Activated naive CD4-positive, alpha-beta T cell treated with anti-CD3 and anti-CD28 coated beads, Interleukin-2, amount 10 ng/mL, durations not matched to agents 7 days and 5 days (primary cell): ENCODE measurements around the gene RAD52.

Experiments used
- CTCF ChIA-PET: fragments of 350-600 bp; sonication (Branson Sonifier 250); formaldehyde crosslinking; loops from one replicate; lab custom pipeline; 2021; ENCODE audit warnings: antibody characterized with exemption; lab: Charles Lee
- DNase-seq: peaks from one replicate; pipeline ENCODE4 v3.0.0-alpha.2; 2020
- H3K27ac Mint-ChIP-seq: one replicate; pipeline ENCODE4 v1.8.0; 2021; ENCODE audit warnings: mild to moderate bottlenecking, moderate library complexity, mixed read lengths
- H3K27me3 Mint-ChIP-seq: one replicate; pipeline ENCODE4 v1.8.0; 2021; ENCODE audit warnings: mild to moderate bottlenecking, mixed read lengths
- H3K36me3 Mint-ChIP-seq: one replicate; pipeline ENCODE4 v1.8.0; 2021; ENCODE audit warnings: mixed read lengths
- H3K4me1 Mint-ChIP-seq: one replicate; pipeline ENCODE4 v1.8.0; 2021; ENCODE audit warnings: mixed read lengths
- H3K4me3 Mint-ChIP-seq: one replicate; pipeline ENCODE4 v1.8.0; 2021; ENCODE audit warnings: mild to moderate bottlenecking, moderate library complexity, mixed read lengths
- H3K9me3 Mint-ChIP-seq: one replicate; pipeline ENCODE4 v1.8.0; 2021; ENCODE audit warnings: mixed read lengths

The RAD52 gene

DNA sequence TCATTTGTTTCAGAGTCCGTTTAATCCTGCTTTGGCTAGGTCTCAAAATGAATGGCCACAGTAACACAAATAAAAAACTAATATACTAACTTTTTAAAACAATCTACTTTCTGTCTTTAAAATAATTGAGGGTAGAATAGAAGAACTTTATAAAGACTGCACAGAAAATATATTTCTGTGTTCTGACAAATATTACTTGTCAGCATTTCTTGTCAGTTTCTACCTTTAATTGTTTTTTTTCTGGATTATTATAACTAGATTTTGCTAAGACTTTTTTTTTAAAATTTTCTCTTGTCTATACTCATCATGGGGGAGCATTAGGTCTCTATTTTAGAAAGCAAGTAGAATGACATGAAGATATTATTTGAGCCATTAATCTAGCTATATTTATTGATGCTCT is 86.2 kb downstream of the RAD52 start:
- H3K4me1 Mint-ChIP-seq: peaks cover 3% of the 10 kb centered on the region
- H3K27ac Mint-ChIP-seq: no peak overlapping the region
- no peak for DNase-seq
- no peaks in the 10 kb centered on the region for H3K27me3 Mint-ChIP-seq
- H3K9me3 Mint-ChIP-seq: no peaks in the 10 kb centered on the region
- no peak overlapping the region for H3K4me3 Mint-ChIP-seq
- peaks cover 52% of the 10 kb centered on the region for H3K36me3 Mint-ChIP-seq
- CTCF ChIA-PET: interaction anchor here (0.6 kb wide), 1 partner anchor 1532 kb away, joined by 3 read pairs; no protein-coding TSS in a partner anchor

DNA sequence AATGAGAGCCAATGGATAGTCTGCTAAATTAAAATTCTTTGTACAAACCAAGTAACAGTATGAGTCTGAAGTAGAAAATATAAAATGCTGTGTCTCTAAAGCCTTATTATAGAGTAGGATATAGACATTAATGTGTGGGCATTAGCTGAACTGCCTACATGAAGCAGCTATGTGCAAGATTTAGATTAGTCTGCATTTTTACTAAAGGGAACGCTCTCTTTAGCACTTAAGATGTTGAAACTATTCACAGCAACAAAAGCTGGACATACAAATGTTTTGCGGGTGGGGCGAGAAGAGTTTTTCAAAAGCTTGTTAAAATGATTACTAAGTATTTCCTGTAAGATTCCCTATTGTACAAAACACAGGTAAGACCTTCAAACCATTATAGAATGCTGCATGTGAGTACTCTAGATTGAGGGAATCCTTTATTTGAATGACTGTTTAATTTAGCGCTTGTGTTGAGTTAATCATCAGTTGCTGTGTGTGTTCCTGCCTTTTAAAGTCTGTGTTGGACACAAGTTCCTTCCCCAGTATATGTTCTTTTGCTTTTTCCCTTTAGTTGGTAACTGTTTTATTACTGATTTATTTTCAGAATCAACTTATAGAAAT is 87.1 kb downstream of the RAD52 start:
- Mint-ChIP-seq H3K4me1 (peaks cover 3% of the 10 kb centered on the region), H3K27me3 (no peaks in the 10 kb centered on the region), H3K36me3 (peaks cover 54% of the 10 kb centered on the region), H3K4me3 (no peak overlapping the region), H3K27ac (no peak overlapping the region), H3K9me3 (no peaks in the 10 kb centered on the region)
- DNase-seq: no peak
- CTCF ChIA-PET: interaction anchor here (0.6 kb wide), 1 partner anchor 701 kb away, joined by 4 read pairs; no protein-coding TSS in a partner anchor
